T-cell (primary cell): ENCODE measurements around the gene DHX57. TPM values are rescaled to one million over a fixed set of nuclear protein-coding genes. Genes with fewer than 3 reads are reported as not detected.

Experiments used
- ATAC-seq, 4 experiments: fragments of 200-7000 bp in 3 of 4; fragments of 150-1000 bp in 1 of 4; cut with Tn5 transposase; replicated peaks in 1 of 4; 1 replicate in 3 of 4; 2 replicates in 1 of 4; pipeline ENCODE4 v1.10.0; 2021; ENCODE audit warnings: moderate library complexity in 3 of 4, mild to moderate bottlenecking in 2 of 4, moderate number of reproducible peaks in 1 of 4
- CTCF ChIA-PET, 2 donors: fragments of 300-600 bp; sonication (Branson Sonifier 250); formaldehyde crosslinking; loops; one replicate each; lab custom pipeline; 2022; ENCODE audit warnings: antibody characterized with exemption in 2 of 2; lab: Charles Lee
- POLR2A ChIA-PET, 2 donors: fragments of 300-600 bp; sonication (Branson Sonifier 250); formaldehyde crosslinking; loops; one replicate each; lab custom pipeline; 2022; ENCODE audit warnings: antibody characterized with exemption in 2 of 2; lab: Charles Lee
- DNase-seq, 35 experiments: peaks; one replicate each; pipeline versions ENCODE4 v3.0.0 to v3.0.0-alpha.2; 2013 to 2023
- H3K27ac ChIP-seq: one replicate; pipeline ENCODE4 v1.5.1; 2013; ENCODE audit warnings: low read length
- H3K27me3 ChIP-seq, 2 experiments: replicated peaks in 1 of 2; 1 replicate in 1 of 2; 2 replicates in 1 of 2; pipeline versions ENCODE4 v1.6.1 to v1.7.0; 2013; ENCODE audit warnings: low read length in 1 of 2, mixed read lengths in 1 of 2; ENCODE audit not compliant: control insufficient read depth in 2 of 2, insufficient read depth in 2 of 2; ENCODE audit errors: extremely low read depth in 1 of 2
- H3K36me3 ChIP-seq, 2 donors: 1 replicate in 1 of 2; 2 replicates in 1 of 2; pipeline versions ENCODE4 v1.6.1 to v1.7.0; 2013; ENCODE audit warnings: low read length in 1 of 2; ENCODE audit not compliant: control insufficient read depth in 2 of 2, insufficient read depth in 1 of 2; ENCODE audit errors: extremely low read depth in 1 of 2
- H3K4me1 ChIP-seq, 2 experiments: 1 replicate in 1 of 2; 2 replicates in 1 of 2; pipeline versions ENCODE4 v1.6.1 to v1.7.0; 2013; ENCODE audit warnings: low read length in 2 of 2, mixed read lengths in 1 of 2; ENCODE audit not compliant: insufficient read depth in 2 of 2, control insufficient read depth in 1 of 2; ENCODE audit errors: extremely low read depth in 1 of 2
- H3K4me3 ChIP-seq, 2 donors: 1 replicate in 1 of 2; 2 replicates in 1 of 2; pipeline versions ENCODE4 v1.5.1 to v1.7.0; 2013; ENCODE audit warnings: mild to moderate bottlenecking in 2 of 2, low read length in 1 of 2, moderate library complexity in 1 of 2; ENCODE audit not compliant: control insufficient read depth in 1 of 2; ENCODE audit errors: extremely low read depth in 1 of 2
- H3K9me3 ChIP-seq: 2 replicates; pipeline ENCODE4 v1.7.0; 2013
- H3K27ac Mint-ChIP-seq, 2 donors: one replicate each; pipeline ENCODE4 v1.8.0; 2020 to 2021; ENCODE audit warnings: mild to moderate bottlenecking in 2 of 2, mixed read lengths in 2 of 2
- H3K27me3 Mint-ChIP-seq, 2 donors: one replicate each; pipeline ENCODE4 v1.8.0; 2021 to 2022; ENCODE audit warnings: mixed read lengths in 2 of 2
- H3K36me3 Mint-ChIP-seq: one replicate; pipeline ENCODE4 v1.8.0; 2021; ENCODE audit warnings: mixed read lengths
- H3K4me1 Mint-ChIP-seq, 3 donors: one replicate each; pipeline ENCODE4 v1.8.0; 2020 to 2022; ENCODE audit warnings: mixed read lengths in 3 of 3, mild to moderate bottlenecking in 1 of 3
- H3K4me3 Mint-ChIP-seq, 3 donors: one replicate each; pipeline ENCODE4 v1.8.0; 2020 to 2022; ENCODE audit warnings: mild to moderate bottlenecking in 3 of 3, mixed read lengths in 3 of 3, moderate library complexity in 3 of 3
- H3K9me3 Mint-ChIP-seq, 3 donors: one replicate each; pipeline ENCODE4 v1.8.0; 2020 to 2022; ENCODE audit warnings: mixed read lengths in 3 of 3
- whole genome bisulfite sequencing: methylation state at CpG from one replicate; pipeline ENCODE4 v1.1.5; 2013; ENCODE audit warnings: missing lambda C conversion rate; ENCODE audit not compliant: insufficient coverage; 5-methylcytosine and 5-hydroxymethylcytosine counted together
- total RNA-seq, 35 experiments: library from RNA in 6 of 35; stranded (reverse) in 6 of 35; fragments of 120-200 nt in 1 of 35; gene quantifications; one replicate each; pipeline versions ENCODE4 v1.2.1 to v1.2.4 and lab custom pipeline; 2013 to 2026

Gene DHX57
- total RNA-seq, 5 donors from 2014 or later (not counting 1 experiment from before 2014, with no cell fraction given), result 14.2 to 20.5 (median 16.0) TPM

GRCh38 chr2:38823386-38823785 lies 52.3 kb downstream of the DHX57 start:
- Histone ChIP-seq H3K4me1 (no peaks in the 10 kb centered on the region), H3K9me3 (no peaks in the 10 kb centered on the region), H3K27ac (no peak overlapping the region), H3K27me3 (no peaks in the 10 kb centered on the region), H3K36me3 (peaks cover 0 to 32% of the 10 kb centered on the region in 2 donors), H3K4me3 (no peak overlapping the region)
- H3K36me3 Mint-ChIP-seq, result peaks cover 55% of the 10 kb centered on the region
- no peaks in the 10 kb centered on the region for H3K27me3 Mint-ChIP-seq
- no peaks in the 10 kb centered on the region for H3K9me3 Mint-ChIP-seq
- DNase-seq, result no peak
- no peak overlapping the region for H3K27ac Mint-ChIP-seq
- H3K4me1 Mint-ChIP-seq, result no peaks in the 10 kb centered on the region
- ChIA-PET POLR2A (no interaction called here), CTCF (no interaction called here)
- WGBS, result 100% methylated on average over 4 of the region's 5 CpGs
- no peak for ATAC-seq
- H3K4me3 Mint-ChIP-seq, result no peak overlapping the region

- no peaks in the 10 kb centered on the region for H3K4me1 Mint-ChIP-seq
- no peak overlapping the region for H3K27ac Mint-ChIP-seq
- no peaks in the 10 kb centered on the region for H3K27me3 Mint-ChIP-seq
- no peak overlapping the region for H3K4me3 Mint-ChIP-seq
- CTCF ChIA-PET, result no interaction called here
- peaks cover 45% of the 10 kb centered on the region for H3K36me3 Mint-ChIP-seq
- no peak overlapping the region for H3K4me3 ChIP-seq
- H3K27ac ChIP-seq, result no peak overlapping the region
- no peak for DNase-seq
- H3K27me3 ChIP-seq, result no peaks in the 10 kb centered on the region
- H3K36me3 ChIP-seq, result peaks cover 2 to 36% of the 10 kb centered on the region in 2 donors
- no peaks in the 10 kb centered on the region for H3K4me1 ChIP-seq
- POLR2A ChIA-PET, result interaction anchor here in 1 of 2 donors (0.6 kb wide), 1 partner anchor 8 kb away, joined by 5 read pairs; no protein-coding TSS in a partner anchor
- no CpG with 5 or more reads among the region's 6 CpGs for WGBS
- no peaks in the 10 kb centered on the region for H3K9me3 Mint-ChIP-seq
- H3K9me3 ChIP-seq, result no peaks in the 10 kb centered on the region
- ATAC-seq, result no peak
Measured at GRCh38 chr2:38818565-38818964, 57.2 kb downstream of the DHX57 start.

GRCh38 chr2:38815936-38816335 lies 59.8 kb downstream of the DHX57 start:
- H3K9me3 Mint-ChIP-seq, result no peaks in the 10 kb centered on the region
- no peaks in the 10 kb centered on the region for H3K27me3 Mint-ChIP-seq
- ChIA-PET POLR2A (no interaction called here), CTCF (no interaction called here)
- no peak overlapping the region for H3K4me3 Mint-ChIP-seq
- no peaks in the 10 kb centered on the region for H3K4me1 Mint-ChIP-seq
- H3K4me1 ChIP-seq, result no peaks in the 10 kb centered on the region
- H3K36me3 Mint-ChIP-seq, result peaks cover 41% of the 10 kb centered on the region
- ATAC-seq (no peak), DNase-seq (no peak)
- no peak overlapping the region for H3K27ac Mint-ChIP-seq
- no peaks in the 10 kb centered on the region for H3K9me3 ChIP-seq
- H3K27ac ChIP-seq, result no peak overlapping the region
- H3K27me3 ChIP-seq, result no peaks in the 10 kb centered on the region
- no peak overlapping the region for H3K4me3 ChIP-seq
- WGBS, result 90% methylated on average over 3 of the region's 4 CpGs
- H3K36me3 ChIP-seq, result peaks cover 2 to 33% of the 10 kb centered on the region in 2 donors

- DNase-seq, result no peak
- Mint-ChIP-seq H3K27me3 (no peaks in the 10 kb centered on the region), H3K4me3 (no peak overlapping the region), H3K36me3 (peaks cover 29% of the 10 kb centered on the region), H3K27ac (no peak overlapping the region), H3K9me3 (no peaks in the 10 kb centered on the region), H3K4me1 (peaks cover 0 to 7% (median 3%) of the 10 kb centered on the region in 3 donors)
- Histone ChIP-seq H3K9me3 (no peaks in the 10 kb centered on the region), H3K4me1 (no peaks in the 10 kb centered on the region), H3K4me3 (no peak overlapping the region), H3K27me3 (no peaks in the 10 kb centered on the region), H3K36me3 (peaks cover 0 to 32% of the 10 kb centered on the region in 2 donors), H3K27ac (no peak overlapping the region)
- POLR2A ChIA-PET, result interaction anchor here in 1 of 2 donors (0.6 kb wide), 1 partner anchor 8 kb away, joined by 5 read pairs; no protein-coding TSS in a partner anchor
- ATAC-seq, result no peak
- WGBS, result 92% methylated on average over 4 of the region's 7 CpGs
- CTCF ChIA-PET, result interaction anchor here (0.6 kb wide), 2 partner anchors 214 to 273 kb away, joined by 3 to 4 read pairs; no protein-coding TSS in a partner anchor
Measured at GRCh38 chr2:38810488-38810887, 65.2 kb downstream of the DHX57 start.

GRCh38 chr2:38808677-38809076 lies 67.1 kb downstream of the DHX57 start:
- Histone ChIP-seq H3K4me1 (no peaks in the 10 kb centered on the region), H3K27me3 (no peaks in the 10 kb centered on the region), H3K27ac (no peak overlapping the region), H3K4me3 (no peak overlapping the region), H3K36me3 (peaks cover 0 to 25% of the 10 kb centered on the region in 2 donors), H3K9me3 (no peaks in the 10 kb centered on the region)
- no peak overlapping the region for H3K4me3 Mint-ChIP-seq
- H3K9me3 Mint-ChIP-seq, result no peaks in the 10 kb centered on the region
- H3K36me3 Mint-ChIP-seq, result peaks cover 24% of the 10 kb centered on the region
- no peak for DNase-seq
- CTCF ChIA-PET, result no interaction called here
- ATAC-seq, result no peak
- WGBS, result 83% methylated on average over 1 of the region's 1 CpG
- POLR2A ChIA-PET, result interaction anchor here in 1 of 2 donors (0.6 kb wide), 1 partner anchor 17 kb away, joined by 3 read pairs; no protein-coding TSS in a partner anchor
- peaks cover 0 to 7% (median 3%) of the 10 kb centered on the region in 3 donors for H3K4me1 Mint-ChIP-seq
- no peaks in the 10 kb centered on the region for H3K27me3 Mint-ChIP-seq
- H3K27ac Mint-ChIP-seq, result no peak overlapping the region

- CTCF ChIA-PET, result no interaction called here
- H3K27ac Mint-ChIP-seq, result no peak overlapping the region
- POLR2A ChIA-PET, result interaction anchor here (0.6 kb wide), 2 partner anchors 68 to 485 kb away, joined by 3 read pairs; no protein-coding TSS in a partner anchor
- DNase-seq, result no peak
- peaks cover 0 to 28% of the 10 kb centered on the region in 2 donors for H3K36me3 ChIP-seq
- no peak overlapping the region for H3K4me3 ChIP-seq
- H3K4me3 Mint-ChIP-seq, result no peak overlapping the region
- H3K9me3 Mint-ChIP-seq, result no peaks in the 10 kb centered on the region
- no peaks in the 10 kb centered on the region for H3K27me3 Mint-ChIP-seq
- H3K36me3 Mint-ChIP-seq, result peaks cover 36% of the 10 kb centered on the region
- no peaks in the 10 kb centered on the region for H3K27me3 ChIP-seq
- peaks cover 0 to 7% (median 3%) of the 10 kb centered on the region in 3 donors for H3K4me1 Mint-ChIP-seq
- H3K4me1 ChIP-seq, result no peaks in the 10 kb centered on the region
- no peak overlapping the region for H3K27ac ChIP-seq
- H3K9me3 ChIP-seq, result no peaks in the 10 kb centered on the region
- ATAC-seq, result no peak
Measured at GRCh38 chr2:38806733-38807059, 69.0 kb downstream of the DHX57 start.
